Measurements from ENCODE around the gene KLHDC4. TPM values are rescaled to one million over a fixed set of nuclear protein-coding genes. Genes with fewer than 3 reads are reported as not detected.

Gene KLHDC4
- total RNA-seq, 1 experiment from 2014 or later = 36.3 TPM

DNA sequence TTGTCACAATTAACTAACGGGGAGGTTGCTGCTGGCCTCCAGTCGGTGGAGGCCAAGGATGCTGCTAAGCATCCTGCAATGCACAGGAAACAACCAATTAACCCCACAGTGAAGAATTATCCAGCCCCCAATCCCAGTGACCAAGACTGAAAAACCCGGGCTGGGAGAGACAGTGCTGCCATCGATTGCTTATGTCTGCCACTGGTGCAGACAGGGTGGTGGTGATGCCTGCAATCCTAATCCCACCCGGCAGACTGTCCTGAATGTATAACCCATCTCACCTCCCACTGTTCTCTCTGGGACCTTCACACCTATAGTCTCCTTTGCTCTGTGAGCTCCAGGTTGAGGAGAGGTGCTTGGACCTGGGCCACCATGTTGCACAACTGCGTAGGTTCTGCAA, 42.3 kb upstream of the KLHDC4 start:
- Histone ChIP-seq H3K27ac (ENCODE audit: low read length) (no peak overlapping the region), H3K27me3 (ENCODE audit: low read length) (no peaks in the 10 kb centered on the region), H3K4me2 (ENCODE audit: low read length) (no peak overlapping the region), H3F3A (ENCODE audit: low read length, unreplicated experiment) (no peaks in the 10 kb centered on the region), H3K4me1 (ENCODE audit: insufficient read depth, low read length) (peaks cover 18% of the 10 kb centered on the region), H3K4me3 (ENCODE audit: low read length) (no peak overlapping the region), H3K9ac (ENCODE audit: low read length) (no peak overlapping the region), H2AFZ (ENCODE audit: low read length) (no peak overlapping the region), H3K79me2 (ENCODE audit: low read length) (no peaks in the 10 kb centered on the region), H3K9me3 (ENCODE audit: low read length) (no peaks in the 10 kb centered on the region), H3K36me3 (ENCODE audit: low read depth, low read length) (no peaks in the 10 kb centered on the region), H3K9me2 (replicated peaks; ENCODE audit: low read length) (no peaks in the 10 kb centered on the region), H4K20me1 (ENCODE audit: low read length) (no peaks in the 10 kb centered on the region)
- ChIA-PET POLR2A (ENCODE audit: unreplicated experiment) (no interaction called here), CTCF (no interaction called here)
- DNase-seq (no peak), ATAC-seq (no peak)
- no TSS peak for BruUV-seq (replicated peaks)
- intact Hi-C loops (cut with micrococcal nuclease) = no loop called here
- TF ChIP-seq, protein P1, sequence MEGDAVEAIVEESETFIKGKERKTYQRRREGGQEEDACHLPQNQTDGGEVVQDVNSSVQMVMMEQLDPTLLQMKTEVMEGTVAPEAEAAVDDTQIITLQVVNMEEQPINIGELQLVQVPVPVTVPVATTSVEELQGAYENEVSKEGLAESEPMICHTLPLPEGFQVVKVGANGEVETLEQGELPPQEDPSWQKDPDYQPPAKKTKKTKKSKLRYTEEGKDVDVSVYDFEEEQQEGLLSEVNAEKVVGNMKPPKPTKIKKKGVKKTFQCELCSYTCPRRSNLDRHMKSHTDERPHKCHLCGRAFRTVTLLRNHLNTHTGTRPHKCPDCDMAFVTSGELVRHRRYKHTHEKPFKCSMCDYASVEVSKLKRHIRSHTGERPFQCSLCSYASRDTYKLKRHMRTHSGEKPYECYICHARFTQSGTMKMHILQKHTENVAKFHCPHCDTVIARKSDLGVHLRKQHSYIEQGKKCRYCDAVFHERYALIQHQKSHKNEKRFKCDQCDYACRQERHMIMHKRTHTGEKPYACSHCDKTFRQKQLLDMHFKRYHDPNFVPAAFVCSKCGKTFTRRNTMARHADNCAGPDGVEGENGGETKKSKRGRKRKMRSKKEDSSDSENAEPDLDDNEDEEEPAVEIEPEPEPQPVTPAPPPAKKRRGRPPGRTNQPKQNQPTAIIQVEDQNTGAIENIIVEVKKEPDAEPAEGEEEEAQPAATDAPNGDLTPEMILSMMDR (conservative IDR thresholded peaks at IDR 0.05; ENCODE audit: low read depth, low read length) = no peak
- TF ChIP-seq EZH2phosphoT487 (IDR thresholded peaks at IDR 0.05; ENCODE audit: borderline replicate concordance, low read length) (no peak), EZH2 (IDR thresholded peaks at IDR 0.05; ENCODE audit: low read length, unreplicated experiment) (no peak)

DNA sequence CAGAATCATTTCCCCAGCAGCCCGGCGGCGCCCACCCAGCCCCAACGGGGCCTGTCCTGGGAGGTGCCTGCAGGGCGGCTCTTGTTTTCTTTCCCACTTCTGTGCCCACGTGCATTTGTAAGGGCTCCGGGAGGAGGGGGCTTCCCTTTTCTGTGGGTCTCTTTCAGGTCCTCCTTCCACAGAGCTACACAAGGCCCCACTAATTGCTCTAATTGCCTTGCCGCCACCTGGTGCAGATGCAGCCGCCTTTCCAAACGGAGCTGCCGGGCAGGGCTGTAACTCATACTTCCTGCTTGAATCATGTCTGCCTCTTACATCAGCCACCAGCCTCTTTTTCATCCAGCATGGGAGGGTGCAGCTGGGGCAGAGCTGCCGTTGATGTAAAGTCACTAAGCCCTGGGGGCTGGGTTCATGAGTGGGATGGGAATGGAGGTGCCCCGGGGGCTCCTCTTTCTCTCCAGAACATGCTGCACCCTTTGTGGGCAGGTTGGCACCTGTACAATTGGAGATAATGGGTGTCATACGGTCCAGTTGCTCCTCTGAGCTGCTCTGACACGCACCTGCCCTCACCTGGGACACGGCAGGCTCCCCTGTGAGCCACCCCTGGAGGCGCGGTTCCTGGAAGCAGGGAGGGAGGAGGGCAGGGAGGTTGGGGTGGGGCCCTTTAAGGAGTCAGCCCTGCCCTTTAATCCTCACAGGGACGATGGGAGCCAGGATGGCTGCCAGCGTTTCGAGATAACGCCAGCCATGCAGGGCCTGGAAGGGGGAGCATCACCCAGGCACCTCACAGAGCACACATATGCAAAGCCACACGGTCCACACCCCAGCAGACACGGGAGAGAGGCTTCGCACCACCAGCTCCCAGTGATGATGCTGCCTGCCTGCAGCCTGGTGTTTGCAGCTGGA, 41.1 kb upstream of the KLHDC4 start:
- ChIA-PET CTCF (interaction anchor here (0.6 to 1.3 kb wide), 2 partner anchors 28 to 77 kb away, joined by 3 to 6 read pairs; no protein-coding TSS in a partner anchor), POLR2A (ENCODE audit: unreplicated experiment) (interaction anchor here (0.5 to 0.6 kb wide), 3 partner anchors 33 to 225 kb away, joined by 3 to 4 read pairs (median 3); no protein-coding TSS in a partner anchor)
- Histone ChIP-seq H3K4me1 (ENCODE audit: insufficient read depth, low read length) (peaks cover 18% of the 10 kb centered on the region), H3K9me3 (ENCODE audit: low read length) (no peaks in the 10 kb centered on the region), H2AFZ (ENCODE audit: low read length) (peak overlapping the region; percentile 85), H3K9me2 (replicated peaks; ENCODE audit: low read length) (no peaks in the 10 kb centered on the region), H3K9ac (ENCODE audit: low read length) (peak overlapping the region; percentile 68), H3K4me2 (ENCODE audit: low read length) (peak overlapping the region; percentile 85), H3K27me3 (ENCODE audit: low read length) (no peaks in the 10 kb centered on the region), H3K79me2 (ENCODE audit: low read length) (no peaks in the 10 kb centered on the region), H4K20me1 (ENCODE audit: low read length) (no peaks in the 10 kb centered on the region), H3K36me3 (ENCODE audit: low read depth, low read length) (no peaks in the 10 kb centered on the region), H3K4me3 (ENCODE audit: low read length) (peak overlapping the region; percentile 62), H3F3A (ENCODE audit: low read length, unreplicated experiment) (no peaks in the 10 kb centered on the region), H3K27ac (ENCODE audit: low read length) (peak overlapping the region; percentile 77)
- BruUV-seq (replicated peaks) = TSS peak; percentile 70
- DNase-seq = peak; percentile 68
- intact Hi-C loops (cut with micrococcal nuclease) = no loop called here
- peak; percentile 88 for ATAC-seq
- TF ChIP-seq EZH2phosphoT487 (IDR thresholded peaks at IDR 0.05; ENCODE audit: borderline replicate concordance, low read length) (no peak), EZH2 (IDR thresholded peaks at IDR 0.05; ENCODE audit: low read length, unreplicated experiment) (no peak)

DNA sequence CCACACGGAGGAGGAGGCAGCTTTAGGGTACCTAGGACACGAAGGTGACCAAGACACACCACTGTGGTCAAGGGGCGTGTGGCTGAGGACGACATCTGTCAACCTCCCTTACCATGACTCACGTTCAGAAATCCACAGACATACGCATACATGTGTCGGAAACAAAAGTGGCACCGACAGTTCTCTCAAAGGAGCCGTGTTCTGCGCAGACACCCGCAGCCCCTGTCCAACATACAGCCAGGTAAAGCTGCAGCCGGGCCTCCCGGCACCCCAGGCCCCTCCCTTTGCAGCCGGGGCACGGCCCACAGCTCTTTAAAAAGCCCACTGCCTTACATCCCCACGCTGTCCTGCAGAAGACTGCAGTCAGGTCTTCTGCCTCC, 40.5 kb upstream of the KLHDC4 start:
- no peaks in the 10 kb centered on the region for H3K79me2 ChIP-seq (ENCODE audit: low read length)
- POLR2A ChIA-PET (ENCODE audit: unreplicated experiment) = interaction anchor here (0.5 to 0.6 kb wide), 2 partner anchors 34 to 1757 kb away, joined by 3 read pairs; no protein-coding TSS in a partner anchor
- no peaks in the 10 kb centered on the region for H3K27me3 ChIP-seq (ENCODE audit: low read length)
- peaks cover 18% of the 10 kb centered on the region for H3K4me1 ChIP-seq (ENCODE audit: insufficient read depth, low read length)
- TF ChIP-seq EZH2phosphoT487 (IDR thresholded peaks at IDR 0.05; ENCODE audit: borderline replicate concordance, low read length) (no peak), EZH2 (IDR thresholded peaks at IDR 0.05; ENCODE audit: low read length, unreplicated experiment) (no peak)
- TF ChIP-seq, protein P1 (conservative IDR thresholded peaks at IDR 0.05; ENCODE audit: low read depth, low read length) = no peak
- BruUV-seq (replicated peaks) = no TSS peak
- CTCF ChIA-PET = interaction anchor here (1.3 kb wide), 1 partner anchor 28 kb away, joined by 6 read pairs; no protein-coding TSS in a partner anchor
- intact Hi-C loops (cut with micrococcal nuclease) = no loop called here
- H3K9me2 ChIP-seq (replicated peaks; ENCODE audit: low read length) = no peaks in the 10 kb centered on the region
- H3K4me3 ChIP-seq (ENCODE audit: low read length) = peak overlapping the region; percentile 62
- DNase-seq = peak; percentile 52
- H2AFZ ChIP-seq (ENCODE audit: low read length) = peak overlapping the region; percentile 85; the same call in 1 of the 2 replicates
- no peaks in the 10 kb centered on the region for H3K36me3 ChIP-seq (ENCODE audit: low read depth, low read length)
- peak overlapping the region; percentile 77 for H3K27ac ChIP-seq (ENCODE audit: low read length)
- H3K9me3 ChIP-seq (ENCODE audit: low read length) = no peaks in the 10 kb centered on the region
- peak overlapping the region; percentile 85 for H3K4me2 ChIP-seq (ENCODE audit: low read length)
- H3F3A ChIP-seq (ENCODE audit: low read length, unreplicated experiment) = no peaks in the 10 kb centered on the region
- peak overlapping the region; percentile 68 for H3K9ac ChIP-seq (ENCODE audit: low read length)
- H4K20me1 ChIP-seq (ENCODE audit: low read length) = no peaks in the 10 kb centered on the region
- ATAC-seq = peak; percentile 51
